ENCODE measurements around the gene EMP2. TPM values are rescaled to one million over a fixed set of nuclear protein-coding genes. Genes with fewer than 3 reads are reported as not detected.

EMP2 gene
- total and polyA plus RNA-seq, 9 donors, result 50.4 to 74.8 (median 63.9) TPM

GRCh38 chr16:10500582-10500981 lies 79.8 kb downstream of the EMP2 start:
- WGBS (ENCODE audit: insufficient coverage), result 100% methylated on average over 1 of the region's 3 CpGs
- Histone ChIP-seq H3K4me3 (ENCODE audit: low read length) (no peak overlapping the region), H3K27me3 (ENCODE audit: control insufficient read depth, insufficient read depth, low read length) (no peaks in the 10 kb centered on the region)

GRCh38 chr16:10497132-10498101 lies 83.0 kb downstream of the EMP2 start:
- 84% methylated on average over 12 of the region's 13 CpGs for WGBS (ENCODE audit: insufficient coverage)

More at GRCh38 chr16:10500582-10500981, 79.8 kb downstream of the EMP2 start:
- H3K36me3 ChIP-seq (ENCODE audit: control insufficient read depth, insufficient read depth, low read length), result peaks cover 5% of the 10 kb centered on the region
- no peak overlapping the region for H3K27ac ChIP-seq (ENCODE audit: low read length)
- no peaks in the 10 kb centered on the region for H3K9me3 ChIP-seq (replicated peaks; ENCODE audit: control insufficient read depth, low read depth, low read length)
- H3K4me1 ChIP-seq (ENCODE audit: control insufficient read depth, insufficient read depth, low read length), result no peaks in the 10 kb centered on the region
- DNase-seq, result no peak

GRCh38 chr16:10495031-10495345 lies 85.4 kb downstream of the EMP2 start:
- Histone ChIP-seq H3K4me1 (ENCODE audit: control insufficient read depth, insufficient read depth, low read length) (no peaks in the 10 kb centered on the region), H3K4me3 (ENCODE audit: low read length) (no peak overlapping the region)
- no CpG with 5 or more reads among the region's 6 CpGs for WGBS (ENCODE audit: insufficient coverage)

More at GRCh38 chr16:10497132-10498101, 83.0 kb downstream of the EMP2 start:
- Histone ChIP-seq H3K27ac (ENCODE audit: low read length) (no peak overlapping the region), H3K27me3 (ENCODE audit: control insufficient read depth, insufficient read depth, low read length) (no peaks in the 10 kb centered on the region), H3K4me3 (ENCODE audit: low read length) (no peak overlapping the region), H3K9me3 (replicated peaks; ENCODE audit: control insufficient read depth, low read depth, low read length) (peaks cover 3% of the 10 kb centered on the region), H3K4me1 (ENCODE audit: control insufficient read depth, insufficient read depth, low read length) (no peaks in the 10 kb centered on the region), H3K36me3 (ENCODE audit: control insufficient read depth, insufficient read depth, low read length) (peaks cover 5% of the 10 kb centered on the region)
- no peak for DNase-seq

GRCh38 chr16:10494343-10495030 lies 85.9 kb downstream of the EMP2 start:
- Histone ChIP-seq H3K27me3 (ENCODE audit: control insufficient read depth, insufficient read depth, low read length) (no peaks in the 10 kb centered on the region), H3K36me3 (ENCODE audit: control insufficient read depth, insufficient read depth, low read length) (peaks cover 5% of the 10 kb centered on the region), H3K27ac (ENCODE audit: low read length) (no peak overlapping the region), H3K9me3 (replicated peaks; ENCODE audit: control insufficient read depth, low read depth, low read length) (peaks cover 3% of the 10 kb centered on the region), H3K4me3 (ENCODE audit: low read length) (no peak overlapping the region), H3K4me1 (ENCODE audit: control insufficient read depth, insufficient read depth, low read length) (no peaks in the 10 kb centered on the region)
- DNase-seq, result no peak
- WGBS (ENCODE audit: insufficient coverage), result 100% methylated on average over 1 of the region's 5 CpGs

More at GRCh38 chr16:10495031-10495345, 85.4 kb downstream of the EMP2 start:
- Histone ChIP-seq H3K36me3 (ENCODE audit: control insufficient read depth, insufficient read depth, low read length) (peaks cover 5% of the 10 kb centered on the region), H3K27me3 (ENCODE audit: control insufficient read depth, insufficient read depth, low read length) (no peaks in the 10 kb centered on the region), H3K27ac (ENCODE audit: low read length) (no peak overlapping the region), H3K9me3 (replicated peaks; ENCODE audit: control insufficient read depth, low read depth, low read length) (peaks cover 3% of the 10 kb centered on the region)
- DNase-seq, result no peak

GRCh38 chr16:10493276-10493675 lies 87.1 kb downstream of the EMP2 start:
- Histone ChIP-seq H3K9me3 (replicated peaks; ENCODE audit: control insufficient read depth, low read depth, low read length) (peaks cover 3% of the 10 kb centered on the region), H3K27me3 (ENCODE audit: control insufficient read depth, insufficient read depth, low read length) (no peaks in the 10 kb centered on the region), H3K4me3 (ENCODE audit: low read length) (no peak overlapping the region), H3K36me3 (ENCODE audit: control insufficient read depth, insufficient read depth, low read length) (peaks cover 5% of the 10 kb centered on the region), H3K4me1 (ENCODE audit: control insufficient read depth, insufficient read depth, low read length) (no peaks in the 10 kb centered on the region), H3K27ac (ENCODE audit: low read length) (no peak overlapping the region)
- WGBS (ENCODE audit: insufficient coverage), result 94% methylated on average over 5 of the region's 8 CpGs
- no peak for DNase-seq

DNA sequence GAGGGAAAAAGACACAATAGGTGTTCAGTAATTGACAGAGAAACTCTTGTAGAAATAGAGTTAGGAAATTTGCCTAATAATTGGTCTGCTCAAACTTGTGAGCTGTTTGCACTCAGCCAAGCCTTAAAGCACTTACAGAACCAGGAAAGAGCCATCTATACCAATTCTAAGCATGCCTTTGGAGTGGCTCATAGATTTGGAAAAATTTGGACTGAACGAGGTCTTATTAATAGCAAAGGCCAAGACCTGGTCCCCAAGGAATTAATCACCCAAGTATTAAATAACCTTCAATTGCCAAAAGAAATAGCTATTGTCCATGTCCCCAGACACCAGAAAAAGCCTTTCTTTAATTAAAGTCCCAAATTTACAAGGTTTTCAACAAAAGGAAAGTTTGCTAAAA lies 90.3 kb downstream of the EMP2 start:
- Histone ChIP-seq H3K27ac (ENCODE audit: low read length) (no peak overlapping the region), H3K27me3 (ENCODE audit: control insufficient read depth, insufficient read depth, low read length) (no peaks in the 10 kb centered on the region), H3K36me3 (ENCODE audit: control insufficient read depth, insufficient read depth, low read length) (peaks cover 4% of the 10 kb centered on the region), H3K9me3 (replicated peaks; ENCODE audit: control insufficient read depth, low read depth, low read length) (peaks cover 3% of the 10 kb centered on the region), H3K4me3 (ENCODE audit: low read length) (no peak overlapping the region), H3K4me1 (ENCODE audit: control insufficient read depth, insufficient read depth, low read length) (no peaks in the 10 kb centered on the region)
- WGBS (ENCODE audit: insufficient coverage), result no CpG with 5 or more reads among the region's 1 CpG
- DNase-seq, result no peak

DNA sequence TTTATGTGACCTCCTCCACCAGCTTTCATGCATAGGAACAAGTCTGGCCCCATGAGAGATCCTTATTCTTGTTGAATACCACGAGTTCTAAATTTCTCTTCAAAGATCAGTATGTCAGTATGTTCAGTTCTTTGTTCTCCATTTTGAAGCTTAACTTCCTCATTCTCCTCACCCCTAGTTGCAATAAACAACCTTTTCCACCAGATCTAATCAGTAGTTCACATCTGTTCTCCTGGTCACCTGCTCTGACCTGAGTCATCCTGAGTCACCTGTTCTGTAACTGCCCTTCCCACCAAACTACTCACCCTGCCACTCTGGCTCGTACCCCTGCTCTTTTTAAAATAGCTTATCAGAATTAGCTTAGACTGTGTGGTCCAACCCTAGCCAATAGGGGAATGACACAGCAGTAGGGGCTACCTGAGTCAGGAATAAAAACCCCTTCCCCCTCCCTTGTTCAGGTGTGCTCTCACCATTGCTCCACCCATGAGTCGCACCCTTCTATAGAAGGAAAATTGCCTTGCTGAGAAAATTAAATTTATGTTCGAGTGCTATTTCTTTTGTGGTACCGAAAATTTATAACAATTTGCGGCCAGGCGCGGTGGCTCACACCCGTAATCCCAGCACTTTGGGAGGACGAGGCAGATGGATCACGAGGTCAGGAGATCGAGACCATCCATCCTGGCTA lies 94.6 kb downstream of the EMP2 start:
- Histone ChIP-seq H3K27ac (ENCODE audit: low read length) (no peak overlapping the region), H3K4me3 (ENCODE audit: low read length) (no peak overlapping the region), H3K9me3 (replicated peaks; ENCODE audit: control insufficient read depth, low read depth, low read length) (no peaks in the 10 kb centered on the region), H3K36me3 (ENCODE audit: control insufficient read depth, insufficient read depth, low read length) (peaks cover 10% of the 10 kb centered on the region), H3K27me3 (ENCODE audit: control insufficient read depth, insufficient read depth, low read length) (no peaks in the 10 kb centered on the region), H3K4me1 (ENCODE audit: control insufficient read depth, insufficient read depth, low read length) (no peaks in the 10 kb centered on the region)
- 88% methylated on average over 4 of the region's 12 CpGs for WGBS (ENCODE audit: insufficient coverage)
- no peak for DNase-seq

DNA sequence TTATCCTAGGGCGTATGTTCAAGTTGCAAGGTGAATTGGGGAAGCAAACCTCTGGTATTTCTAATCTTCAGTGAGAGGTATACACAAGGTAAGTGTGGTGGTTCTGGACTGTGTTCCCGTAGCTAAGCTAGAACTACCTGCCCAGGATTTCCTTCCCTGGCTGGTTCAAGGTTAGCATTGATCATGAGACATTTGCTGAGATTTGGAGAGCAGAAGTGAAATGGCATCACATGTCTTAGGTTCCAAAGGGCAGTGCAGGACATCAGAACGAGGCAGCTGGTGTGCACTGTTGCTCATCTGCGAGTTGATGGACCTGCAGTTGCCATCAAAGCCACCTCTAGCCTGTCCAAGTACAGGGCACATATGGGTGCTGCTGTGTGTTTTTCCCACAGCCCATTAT lies 95.2 kb downstream of the EMP2 start:
- peaks cover 10% of the 10 kb centered on the region for H3K36me3 ChIP-seq (ENCODE audit: control insufficient read depth, insufficient read depth, low read length)
- H3K9me3 ChIP-seq (replicated peaks; ENCODE audit: control insufficient read depth, low read depth, low read length), result no peaks in the 10 kb centered on the region
- 82% methylated on average over 4 of the region's 4 CpGs for WGBS (ENCODE audit: insufficient coverage)
- no peaks in the 10 kb centered on the region for H3K27me3 ChIP-seq (ENCODE audit: control insufficient read depth, insufficient read depth, low read length)
- H3K4me1 ChIP-seq (ENCODE audit: control insufficient read depth, insufficient read depth, low read length), result no peaks in the 10 kb centered on the region
- no peak for DNase-seq
- H3K4me3 ChIP-seq (ENCODE audit: low read length), result no peak overlapping the region
- H3K27ac ChIP-seq (ENCODE audit: low read length), result no peak overlapping the region

- Histone ChIP-seq H3K27me3 (ENCODE audit: control insufficient read depth, insufficient read depth, low read length) (no peaks in the 10 kb centered on the region), H3K4me3 (ENCODE audit: low read length) (no peak overlapping the region), H3K36me3 (ENCODE audit: control insufficient read depth, insufficient read depth, low read length) (peaks cover 6% of the 10 kb centered on the region), H3K4me1 (ENCODE audit: control insufficient read depth, insufficient read depth, low read length) (no peaks in the 10 kb centered on the region), H3K9me3 (replicated peaks; ENCODE audit: control insufficient read depth, low read depth, low read length) (no peaks in the 10 kb centered on the region), H3K27ac (ENCODE audit: low read length) (no peak overlapping the region)
- WGBS (ENCODE audit: insufficient coverage), result 100% methylated on average over 1 of the region's 2 CpGs
- no peak for DNase-seq
Observed at GRCh38 chr16:10480151-10480550, 100.2 kb downstream of the EMP2 start.
